WTC11 (cell line): Measurements from ENCODE around the gene RMND5B. TPM values are rescaled to one million over a fixed set of nuclear protein-coding genes. Genes with fewer than 3 reads are reported as not detected.
"Not testable (repeated sequence)": the region's sequence is repeated elsewhere in the genome, so short reads cannot be mapped to it uniquely, and the experiment has no call there.

Source experiments
- ATAC-seq: fragments of 200-7000 bp; cut with Tn5 transposase; 2 replicates; pipeline ENCODE4 v1.10.0; 2021; ENCODE audit warnings: mild to moderate bottlenecking, moderate library complexity
- CTCF ChIA-PET: fragments of 300-600 bp; sonication (Branson Sonifier 250); formaldehyde crosslinking; loops from one replicate; lab custom pipeline; 2021; ENCODE audit warnings: antibody characterized with exemption; lab: Charles Lee
- POLR2A ChIA-PET: fragments of 350-600 bp; sonication (Branson Sonifier 250); formaldehyde crosslinking; loops from one replicate; lab custom pipeline; 2021; ENCODE audit warnings: antibody characterized with exemption; lab: Charles Lee
- DNase-seq: peaks from one replicate; pipeline ENCODE4 v3.0.0; 2021; ENCODE audit warnings: low spot score
- H3K27ac Mint-ChIP-seq: 2 replicates; pipeline ENCODE4 v1.8.0; 2021; ENCODE audit warnings: mixed read lengths
- H3K27me3 Mint-ChIP-seq: 2 replicates; pipeline ENCODE4 v1.8.0; 2021; ENCODE audit warnings: low read depth, mild to moderate bottlenecking, moderate library complexity, mixed read lengths
- H3K36me3 Mint-ChIP-seq: 2 replicates; pipeline ENCODE4 v1.8.0; 2021; ENCODE audit warnings: mixed read lengths
- H3K4me1 Mint-ChIP-seq: 2 replicates; pipeline ENCODE4 v1.8.0; 2022; ENCODE audit warnings: mixed read lengths
- H3K4me3 Mint-ChIP-seq: 2 replicates; pipeline ENCODE4 v1.8.0; 2021; ENCODE audit warnings: mild to moderate bottlenecking, moderate library complexity, mixed read lengths
- H3K9me3 Mint-ChIP-seq: 2 replicates; pipeline ENCODE4 v1.8.0; 2021; ENCODE audit warnings: mixed read lengths
- ATF3 ChIP-seq: sonication (generic); formaldehyde crosslinking; conservative IDR thresholded peaks from 2 replicates; pipeline ENCODE4 v1.8.1; 2022; ENCODE audit warnings: mild to moderate bottlenecking, missing genetic modification reagents
- EMX1 ChIP-seq: fragments of 250-450 bp; sonication (Bioruptor Pico); IDR thresholded peaks from 2 replicates; pipeline ENCODE4 v1.8.0; 2021; ENCODE audit warnings: mild to moderate bottlenecking
- ETV6 ChIP-seq: sonication (generic); formaldehyde crosslinking; IDR thresholded peaks from 2 replicates; pipeline ENCODE4 v1.8.1; 2022; ENCODE audit warnings: mild to moderate bottlenecking, missing genetic modification reagents
- GTF2I ChIP-seq: fragments of 250-450 bp; sonication (Bioruptor Pico); conservative IDR thresholded peaks from 2 replicates; pipeline ENCODE4 v1.4.0; 2021; ENCODE audit warnings: mild to moderate bottlenecking
- HMGA2 ChIP-seq: fragments of 250-450 bp; sonication (Bioruptor Pico); IDR thresholded peaks from 2 replicates; pipeline ENCODE4 v1.4.0; 2021; ENCODE audit warnings: mild to moderate bottlenecking, moderate library complexity
- HMGXB4 ChIP-seq: sonication (generic); formaldehyde crosslinking; IDR thresholded peaks from 2 replicates; pipeline ENCODE4 v1.8.1; 2023; ENCODE audit warnings: mild to moderate bottlenecking, moderate library complexity, missing genetic modification reagents
- IRF2 ChIP-seq: sonication (generic); formaldehyde crosslinking; IDR thresholded peaks from 2 replicates; pipeline ENCODE4 v1.8.0; 2022; ENCODE audit warnings: low read depth, missing genetic modification reagents, borderline replicate concordance
- JUN ChIP-seq: sonication (generic); formaldehyde crosslinking; IDR thresholded peaks from 2 replicates; pipeline ENCODE4 v1.8.0; 2023; ENCODE audit warnings: mild to moderate bottlenecking, missing genetic modification reagents
- NFATC4 ChIP-seq: fragments of 250-450 bp; sonication (Bioruptor Pico); IDR thresholded peaks from 2 replicates; pipeline ENCODE4 v1.9.0; 2021; ENCODE audit warnings: mild to moderate bottlenecking
- NR3C1 ChIP-seq: sonication (generic); formaldehyde crosslinking; conservative IDR thresholded peaks from 2 replicates; pipeline ENCODE4 v1.8.1; 2023; ENCODE audit warnings: low read depth, mild to moderate bottlenecking, missing genetic modification reagents
- OVOL2 ChIP-seq: fragments of 250-450 bp; sonication (Bioruptor Pico); IDR thresholded peaks from 2 replicates; pipeline ENCODE4 v1.9.0; 2021; ENCODE audit warnings: mild to moderate bottlenecking, borderline replicate concordance
- PRRX2 ChIP-seq: fragments of 250-450 bp; sonication (Bioruptor Pico); IDR thresholded peaks from 2 replicates; pipeline ENCODE4 v1.8.0; 2021; ENCODE audit warnings: mild to moderate bottlenecking
- TEAD1 ChIP-seq: sonication (generic); formaldehyde crosslinking; IDR thresholded peaks from 2 replicates; pipeline ENCODE4 v1.8.0; 2022; ENCODE audit warnings: mild to moderate bottlenecking, missing genetic modification reagents
- TP53 ChIP-seq: sonication (generic); formaldehyde crosslinking; IDR thresholded peaks from 2 replicates; pipeline ENCODE4 v1.8.1; 2023; ENCODE audit warnings: mild to moderate bottlenecking, missing genetic modification reagents
- ZNF121 ChIP-seq: sonication (generic); formaldehyde crosslinking; IDR thresholded peaks from 2 replicates; pipeline ENCODE4 v1.8.0; 2023; ENCODE audit warnings: missing genetic modification reagents
- ZNF219 ChIP-seq: sonication (generic); formaldehyde crosslinking; IDR thresholded peaks from 2 replicates; pipeline ENCODE4 v1.8.0; 2023; ENCODE audit warnings: missing genetic modification reagents, mild to moderate bottlenecking, borderline replicate concordance
- ZNF317 ChIP-seq: sonication (generic); formaldehyde crosslinking; IDR thresholded peaks from 2 replicates; pipeline ENCODE4 v1.8.1; 2023; ENCODE audit warnings: low read depth, mild to moderate bottlenecking, moderate library complexity, missing genetic modification reagents, borderline replicate concordance
- ZNF396 ChIP-seq: fragments of 250-450 bp; sonication (Bioruptor Pico); IDR thresholded peaks from 2 replicates; pipeline ENCODE4 v1.8.0; 2021; ENCODE audit warnings: mild to moderate bottlenecking, moderate library complexity, borderline replicate concordance
- ZNF416 ChIP-seq: fragments of 250-450 bp; sonication (Bioruptor Pico); IDR thresholded peaks from 2 replicates; pipeline ENCODE4 v1.9.0; 2021; ENCODE audit warnings: mild to moderate bottlenecking, inconsistent platforms
- ZNF671 ChIP-seq: fragments of 250-450 bp; sonication (Bioruptor Pico); IDR thresholded peaks from 2 replicates; pipeline ENCODE4 v1.8.0; 2021; ENCODE audit warnings: mild to moderate bottlenecking
- total RNA-seq: library from RNA; stranded (reverse); gene quantifications from 3 replicates; pipeline ENCODE4 v1.2.3, GENCODE V29; 2021
- TF ChIP-seq, protein P1 (sequence below): sonication (generic); formaldehyde crosslinking; IDR thresholded peaks from 2 replicates; pipeline ENCODE4 v1.8.0; 2022; ENCODE audit warnings: mild to moderate bottlenecking, missing genetic modification reagents
- TF ChIP-seq, protein P2 (sequence below): fragments of 200-600 bp; IDR thresholded peaks from 2 replicates; pipeline ENCODE4 v1.8.0; 2022; ENCODE audit warnings: antibody characterized with exemption
- TF ChIP-seq, protein P3 (sequence below): fragments of 250-450 bp; sonication (Bioruptor Pico); IDR thresholded peaks from 2 replicates; pipeline ENCODE4 v1.9.0; 2021; ENCODE audit warnings: mild to moderate bottlenecking
- TF ChIP-seq, protein P4 (sequence below): sonication (generic); formaldehyde crosslinking; IDR thresholded peaks from 2 replicates; pipeline ENCODE4 v1.8.0; 2022; ENCODE audit warnings: mild to moderate bottlenecking, missing genetic modification reagents
- TF ChIP-seq, protein P5 (sequence below): fragments of 250-450 bp; sonication (Bioruptor Pico); IDR thresholded peaks from 2 replicates; pipeline ENCODE4 v1.9.0; 2021; ENCODE audit warnings: mild to moderate bottlenecking, borderline replicate concordance

The RMND5B gene
- total RNA-seq, 1 experiment from 2014 or later = 93.3 TPM

GRCh38 chr5:178086266-178086665 lies 44.5 kb upstream of the RMND5B start:
- no peak overlapping the region; the same call in 1 of the 2 replicates for H3K4me3 Mint-ChIP-seq
- H3K36me3 Mint-ChIP-seq = peaks cover 2% of the 10 kb centered on the region
- H3K27ac Mint-ChIP-seq = no peak overlapping the region
- ChIA-PET CTCF (interaction anchor here (1.0 kb wide), 1 partner anchor 35 kb away, joined by 5 read pairs; no protein-coding TSS in a partner anchor), POLR2A (no interaction called here)
- H3K9me3 Mint-ChIP-seq = peaks cover 2% of the 10 kb centered on the region
- H3K4me1 Mint-ChIP-seq = peaks cover 30% of the 10 kb centered on the region
- peak; percentile 35 for DNase-seq
- peak; percentile 71 for ATAC-seq
- peaks cover 1% of the 10 kb centered on the region; the same call in 1 of the 2 replicates for H3K27me3 Mint-ChIP-seq
- TF ChIP-seq NFATC4 (CRISPR knock-in tag) = no peak
- TF ChIP-seq GTF2I = no peak
- no peak for TF ChIP-seq ZNF671 (CRISPR knock-in tag)
- TF ChIP-seq NR3C1 (CRISPR knock-in tag) = no peak
- no peak for TF ChIP-seq ETV6 (CRISPR knock-in tag)
- TF ChIP-seq, protein P1, sequence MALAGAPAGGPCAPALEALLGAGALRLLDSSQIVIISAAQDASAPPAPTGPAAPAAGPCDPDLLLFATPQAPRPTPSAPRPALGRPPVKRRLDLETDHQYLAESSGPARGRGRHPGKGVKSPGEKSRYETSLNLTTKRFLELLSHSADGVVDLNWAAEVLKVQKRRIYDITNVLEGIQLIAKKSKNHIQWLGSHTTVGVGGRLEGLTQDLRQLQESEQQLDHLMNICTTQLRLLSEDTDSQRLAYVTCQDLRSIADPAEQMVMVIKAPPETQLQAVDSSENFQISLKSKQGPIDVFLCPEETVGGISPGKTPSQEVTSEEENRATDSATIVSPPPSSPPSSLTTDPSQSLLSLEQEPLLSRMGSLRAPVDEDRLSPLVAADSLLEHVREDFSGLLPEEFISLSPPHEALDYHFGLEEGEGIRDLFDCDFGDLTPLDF (CRISPR knock-in tag) = no peak
- no peak for TF ChIP-seq ZNF317 (CRISPR knock-in tag)
- no peak for TF ChIP-seq OVOL2 (CRISPR knock-in tag)
- TF ChIP-seq, protein P2, sequence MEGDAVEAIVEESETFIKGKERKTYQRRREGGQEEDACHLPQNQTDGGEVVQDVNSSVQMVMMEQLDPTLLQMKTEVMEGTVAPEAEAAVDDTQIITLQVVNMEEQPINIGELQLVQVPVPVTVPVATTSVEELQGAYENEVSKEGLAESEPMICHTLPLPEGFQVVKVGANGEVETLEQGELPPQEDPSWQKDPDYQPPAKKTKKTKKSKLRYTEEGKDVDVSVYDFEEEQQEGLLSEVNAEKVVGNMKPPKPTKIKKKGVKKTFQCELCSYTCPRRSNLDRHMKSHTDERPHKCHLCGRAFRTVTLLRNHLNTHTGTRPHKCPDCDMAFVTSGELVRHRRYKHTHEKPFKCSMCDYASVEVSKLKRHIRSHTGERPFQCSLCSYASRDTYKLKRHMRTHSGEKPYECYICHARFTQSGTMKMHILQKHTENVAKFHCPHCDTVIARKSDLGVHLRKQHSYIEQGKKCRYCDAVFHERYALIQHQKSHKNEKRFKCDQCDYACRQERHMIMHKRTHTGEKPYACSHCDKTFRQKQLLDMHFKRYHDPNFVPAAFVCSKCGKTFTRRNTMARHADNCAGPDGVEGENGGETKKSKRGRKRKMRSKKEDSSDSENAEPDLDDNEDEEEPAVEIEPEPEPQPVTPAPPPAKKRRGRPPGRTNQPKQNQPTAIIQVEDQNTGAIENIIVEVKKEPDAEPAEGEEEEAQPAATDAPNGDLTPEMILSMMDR = no peak
- no peak for TF ChIP-seq HMGA2 (CRISPR knock-in tag)
- TF ChIP-seq PRRX2 (CRISPR knock-in tag) = no peak
- no peak for TF ChIP-seq TP53 (CRISPR knock-in tag)

DNA sequence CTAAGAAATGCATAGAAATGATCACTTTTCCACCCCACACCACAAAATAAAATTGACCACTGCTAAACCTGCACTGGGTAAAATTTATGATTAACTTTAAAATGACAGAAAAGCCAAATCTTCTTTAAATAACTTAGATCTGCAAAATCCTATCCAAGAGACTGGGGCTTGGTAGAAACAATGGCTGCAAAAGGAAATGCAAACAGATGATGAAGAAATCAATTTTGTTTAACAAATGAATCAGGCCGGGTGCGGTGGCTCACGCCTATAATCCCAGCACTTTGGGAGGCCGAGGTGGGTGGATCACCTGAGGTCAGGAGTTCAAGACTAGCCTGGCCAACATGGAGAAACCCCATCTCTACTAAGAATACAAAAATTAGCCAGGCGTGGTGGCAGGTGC lies 43.6 kb upstream of the RMND5B start:
- H3K27me3 Mint-ChIP-seq, H3K4me3 Mint-ChIP-seq, H3K36me3 Mint-ChIP-seq, CTCF ChIA-PET, H3K9me3 Mint-ChIP-seq, DNase-seq, POLR2A ChIA-PET, H3K27ac Mint-ChIP-seq, ATAC-seq: not testable (repeated sequence)
- H3K4me1 Mint-ChIP-seq = peaks cover 21% of the 10 kb centered on the region

DNA sequence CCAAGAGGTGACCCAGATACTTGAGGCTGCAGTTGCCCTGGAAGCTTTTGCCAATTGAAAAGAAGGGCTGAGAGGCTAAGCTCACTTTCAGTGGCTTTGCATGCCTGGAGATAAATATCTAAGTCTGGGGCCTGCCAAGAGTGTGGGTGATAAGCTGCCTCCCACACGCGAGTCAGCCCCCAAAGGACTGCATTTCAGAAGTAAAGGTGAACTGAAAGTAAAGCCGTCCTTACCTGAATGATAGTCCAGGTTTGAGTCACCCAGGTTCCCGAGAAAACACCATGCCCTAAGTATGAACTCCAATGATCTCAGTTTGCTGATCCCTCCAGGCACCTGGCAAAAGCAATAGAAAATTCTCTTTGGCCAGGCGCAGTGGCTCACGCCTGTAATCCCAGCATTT lies 40.0 kb upstream of the RMND5B start:
- no peak overlapping the region for H3K27ac Mint-ChIP-seq
- no peak for ATAC-seq
- ChIA-PET CTCF (interaction anchor here (1.0 kb wide), 1 partner anchor 15 kb away, joined by 3 read pairs; no protein-coding TSS in a partner anchor), POLR2A (no interaction called here)
- no peak overlapping the region for H3K4me3 Mint-ChIP-seq
- H3K4me1 Mint-ChIP-seq = peaks cover 2% of the 10 kb centered on the region; the same call in 1 of the 2 replicates
- no peak for DNase-seq
- H3K9me3 Mint-ChIP-seq = peaks cover 6% of the 10 kb centered on the region
- H3K36me3 Mint-ChIP-seq = peaks cover 5% of the 10 kb centered on the region
- H3K27me3 Mint-ChIP-seq = peaks cover 8% of the 10 kb centered on the region; the same call in 1 of the 2 replicates
- TF ChIP-seq IRF2 (no peak), TEAD1 (CRISPR knock-in tag) (no peak), ZNF396 (CRISPR knock-in tag) (no peak), ZNF121 (no peak), JUN (CRISPR knock-in tag) (no peak), ZNF416 (CRISPR knock-in tag) (no peak), HMGXB4 (CRISPR knock-in tag) (no peak), EMX1 (CRISPR knock-in tag) (no peak), ETV6 (CRISPR knock-in tag) (no peak), ATF3 (no peak), ZNF219 (CRISPR knock-in tag) (no peak)
- TF ChIP-seq, protein P3, sequence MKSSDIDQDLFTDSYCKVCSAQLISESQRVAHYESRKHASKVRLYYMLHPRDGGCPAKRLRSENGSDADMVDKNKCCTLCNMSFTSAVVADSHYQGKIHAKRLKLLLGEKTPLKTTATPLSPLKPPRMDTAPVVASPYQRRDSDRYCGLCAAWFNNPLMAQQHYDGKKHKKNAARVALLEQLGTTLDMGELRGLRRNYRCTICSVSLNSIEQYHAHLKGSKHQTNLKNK (CRISPR knock-in tag) = no peak
- TF ChIP-seq, protein P4, sequence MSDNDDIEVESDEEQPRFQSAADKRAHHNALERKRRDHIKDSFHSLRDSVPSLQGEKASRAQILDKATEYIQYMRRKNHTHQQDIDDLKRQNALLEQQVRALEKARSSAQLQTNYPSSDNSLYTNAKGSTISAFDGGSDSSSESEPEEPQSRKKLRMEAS (CRISPR knock-in tag) = no peak
- TF ChIP-seq, protein P5, sequence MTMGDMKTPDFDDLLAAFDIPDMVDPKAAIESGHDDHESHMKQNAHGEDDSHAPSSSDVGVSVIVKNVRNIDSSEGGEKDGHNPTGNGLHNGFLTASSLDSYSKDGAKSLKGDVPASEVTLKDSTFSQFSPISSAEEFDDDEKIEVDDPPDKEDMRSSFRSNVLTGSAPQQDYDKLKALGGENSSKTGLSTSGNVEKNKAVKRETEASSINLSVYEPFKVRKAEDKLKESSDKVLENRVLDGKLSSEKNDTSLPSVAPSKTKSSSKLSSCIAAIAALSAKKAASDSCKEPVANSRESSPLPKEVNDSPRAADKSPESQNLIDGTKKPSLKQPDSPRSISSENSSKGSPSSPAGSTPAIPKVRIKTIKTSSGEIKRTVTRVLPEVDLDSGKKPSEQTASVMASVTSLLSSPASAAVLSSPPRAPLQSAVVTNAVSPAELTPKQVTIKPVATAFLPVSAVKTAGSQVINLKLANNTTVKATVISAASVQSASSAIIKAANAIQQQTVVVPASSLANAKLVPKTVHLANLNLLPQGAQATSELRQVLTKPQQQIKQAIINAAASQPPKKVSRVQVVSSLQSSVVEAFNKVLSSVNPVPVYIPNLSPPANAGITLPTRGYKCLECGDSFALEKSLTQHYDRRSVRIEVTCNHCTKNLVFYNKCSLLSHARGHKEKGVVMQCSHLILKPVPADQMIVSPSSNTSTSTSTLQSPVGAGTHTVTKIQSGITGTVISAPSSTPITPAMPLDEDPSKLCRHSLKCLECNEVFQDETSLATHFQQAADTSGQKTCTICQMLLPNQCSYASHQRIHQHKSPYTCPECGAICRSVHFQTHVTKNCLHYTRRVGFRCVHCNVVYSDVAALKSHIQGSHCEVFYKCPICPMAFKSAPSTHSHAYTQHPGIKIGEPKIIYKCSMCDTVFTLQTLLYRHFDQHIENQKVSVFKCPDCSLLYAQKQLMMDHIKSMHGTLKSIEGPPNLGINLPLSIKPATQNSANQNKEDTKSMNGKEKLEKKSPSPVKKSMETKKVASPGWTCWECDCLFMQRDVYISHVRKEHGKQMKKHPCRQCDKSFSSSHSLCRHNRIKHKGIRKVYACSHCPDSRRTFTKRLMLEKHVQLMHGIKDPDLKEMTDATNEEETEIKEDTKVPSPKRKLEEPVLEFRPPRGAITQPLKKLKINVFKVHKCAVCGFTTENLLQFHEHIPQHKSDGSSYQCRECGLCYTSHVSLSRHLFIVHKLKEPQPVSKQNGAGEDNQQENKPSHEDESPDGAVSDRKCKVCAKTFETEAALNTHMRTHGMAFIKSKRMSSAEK (CRISPR knock-in tag) = no peak
